Parathyroid adenoma (tissue), 2 donors: ENCODE results near the gene CRMP1.

Source experiments
- H2AFZ ChIP-seq: fragments of 300-600 bp; sonication (generic); one replicate; pipeline ENCODE4 v1.7.0; 2017; ENCODE audit warnings: antibody characterized with exemption, mild to moderate bottlenecking
- H3K27ac ChIP-seq: fragments of 300-600 bp; sonication (generic); one replicate; pipeline ENCODE4 v1.7.0; 2017
- H3K27me3 ChIP-seq: fragments of 300-600 bp; sonication (generic); one replicate; pipeline ENCODE4 v1.7.0; 2017; ENCODE audit warnings: low read length; ENCODE audit not compliant: control insufficient read depth, insufficient read depth
- H3K36me3 ChIP-seq: fragments of 300-600 bp; sonication (generic); one replicate; pipeline ENCODE4 v1.7.0; 2017; ENCODE audit warnings: low read length; ENCODE audit not compliant: control insufficient read depth, insufficient read depth
- H3K4me1 ChIP-seq: fragments of 300-600 bp; sonication (generic); one replicate; pipeline ENCODE4 v1.7.0; 2017; ENCODE audit warnings: control low read depth
- H3K4me2 ChIP-seq: fragments of 300-600 bp; sonication (generic); one replicate; pipeline ENCODE4 v1.7.0; 2017; ENCODE audit warnings: low read length
- H3K4me3 ChIP-seq: fragments of 300-600 bp; sonication (generic); one replicate; pipeline ENCODE4 v1.7.0; 2017; ENCODE audit warnings: low read depth, low read length
- H3K79me2 ChIP-seq: fragments of 300-600 bp; sonication (generic); one replicate; pipeline ENCODE4 v1.7.0; 2017; ENCODE audit warnings: control low read depth
- H3K9ac ChIP-seq: fragments of 300-600 bp; sonication (generic); one replicate; pipeline ENCODE4 v1.7.0; 2017; ENCODE audit warnings: mild to moderate bottlenecking
- H3K9me3 ChIP-seq: fragments of 300-600 bp; sonication (generic); one replicate; pipeline ENCODE4 v1.7.0; 2017; ENCODE audit warnings: low read length; ENCODE audit not compliant: control insufficient read depth
- TF ChIP-seq, protein P1 (sequence below): fragments of 300-600 bp; sonication (generic); IDR thresholded peaks from one replicate; pipeline ENCODE4 v1.7.0; 2017; ENCODE audit warnings: antibody characterized with exemption, mild to moderate bottlenecking
- donor health status: primary hyperparathyroidism.

CRMP1 gene

GRCh38 chr4:5823542-5824211 is 69.2 kb downstream of the CRMP1 start:
- H3K9me3 ChIP-seq: no peaks in the 10 kb centered on the region
- no peak overlapping the region for H3K4me2 ChIP-seq
- TF ChIP-seq, protein P1, sequence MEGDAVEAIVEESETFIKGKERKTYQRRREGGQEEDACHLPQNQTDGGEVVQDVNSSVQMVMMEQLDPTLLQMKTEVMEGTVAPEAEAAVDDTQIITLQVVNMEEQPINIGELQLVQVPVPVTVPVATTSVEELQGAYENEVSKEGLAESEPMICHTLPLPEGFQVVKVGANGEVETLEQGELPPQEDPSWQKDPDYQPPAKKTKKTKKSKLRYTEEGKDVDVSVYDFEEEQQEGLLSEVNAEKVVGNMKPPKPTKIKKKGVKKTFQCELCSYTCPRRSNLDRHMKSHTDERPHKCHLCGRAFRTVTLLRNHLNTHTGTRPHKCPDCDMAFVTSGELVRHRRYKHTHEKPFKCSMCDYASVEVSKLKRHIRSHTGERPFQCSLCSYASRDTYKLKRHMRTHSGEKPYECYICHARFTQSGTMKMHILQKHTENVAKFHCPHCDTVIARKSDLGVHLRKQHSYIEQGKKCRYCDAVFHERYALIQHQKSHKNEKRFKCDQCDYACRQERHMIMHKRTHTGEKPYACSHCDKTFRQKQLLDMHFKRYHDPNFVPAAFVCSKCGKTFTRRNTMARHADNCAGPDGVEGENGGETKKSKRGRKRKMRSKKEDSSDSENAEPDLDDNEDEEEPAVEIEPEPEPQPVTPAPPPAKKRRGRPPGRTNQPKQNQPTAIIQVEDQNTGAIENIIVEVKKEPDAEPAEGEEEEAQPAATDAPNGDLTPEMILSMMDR: no peak
- no peaks in the 10 kb centered on the region for H3K79me2 ChIP-seq
- H3K4me3 ChIP-seq: no peak overlapping the region
- H3K27ac ChIP-seq: no peak overlapping the region
- no peaks in the 10 kb centered on the region for H3K36me3 ChIP-seq
- H2AFZ ChIP-seq: no peak overlapping the region
- no peaks in the 10 kb centered on the region for H3K27me3 ChIP-seq
- no peaks in the 10 kb centered on the region for H3K4me1 ChIP-seq
- no peak overlapping the region for H3K9ac ChIP-seq

DNA sequence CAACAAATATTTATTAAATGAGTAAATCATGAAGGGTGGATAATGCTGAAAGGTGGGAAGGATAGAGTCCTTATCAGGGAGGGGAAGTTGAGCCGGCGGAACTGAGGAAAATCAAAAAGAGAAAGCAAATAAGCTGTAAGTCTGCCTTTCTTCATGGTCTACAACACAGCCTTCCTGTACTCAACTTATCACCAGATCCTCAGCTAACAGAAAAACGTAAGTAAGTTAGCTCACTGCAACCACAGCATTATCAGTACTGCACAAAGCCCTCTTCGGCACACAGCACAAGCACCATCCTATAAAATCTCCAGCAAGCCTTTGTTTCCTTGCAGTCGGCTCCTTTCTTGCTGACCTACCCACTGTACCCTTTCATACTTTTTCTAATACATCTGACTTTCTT is 70.3 kb downstream of the CRMP1 start:
- Histone ChIP-seq H3K9me3 (no peaks in the 10 kb centered on the region), H3K4me3 (no peak overlapping the region), H3K36me3 (no peaks in the 10 kb centered on the region), H3K4me2 (no peak overlapping the region), H3K27me3 (no peaks in the 10 kb centered on the region), H3K27ac (no peak overlapping the region), H3K79me2 (no peaks in the 10 kb centered on the region), H3K9ac (no peak overlapping the region), H2AFZ (no peak overlapping the region), H3K4me1 (no peaks in the 10 kb centered on the region)
- TF ChIP-seq, protein P1: no peak

DNA sequence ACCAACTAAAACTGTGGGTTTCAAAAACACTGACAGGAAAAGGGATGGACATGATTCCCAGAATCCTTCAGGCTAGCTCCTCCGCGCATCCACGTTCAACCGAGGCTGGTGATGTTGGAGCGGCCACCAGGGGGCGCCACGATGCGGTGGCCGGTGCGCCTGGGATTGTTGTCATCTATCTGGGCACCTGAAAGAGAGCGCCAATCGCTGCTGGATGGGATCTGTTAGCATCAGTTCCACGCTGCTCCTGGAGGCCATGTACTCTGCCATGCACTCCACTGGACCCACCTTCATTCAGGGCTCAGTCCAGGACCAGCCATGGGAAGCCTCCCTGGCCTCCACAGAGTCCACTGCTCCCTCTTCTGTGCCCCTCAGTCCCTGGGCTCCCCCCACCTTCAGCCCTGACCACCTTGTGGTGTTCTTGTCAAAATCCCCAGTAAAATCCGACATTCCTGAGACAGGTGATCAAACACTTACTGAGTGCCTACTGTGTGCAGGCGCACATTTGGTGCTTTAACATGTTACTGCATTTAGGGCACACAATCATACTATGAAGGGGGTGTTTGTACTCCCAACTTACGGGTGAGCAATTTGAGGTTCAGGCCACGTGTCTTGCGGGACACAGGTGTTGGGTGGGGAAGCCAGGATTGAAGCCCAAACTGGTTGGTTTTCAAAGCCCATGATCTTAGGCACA is 71.1 kb downstream of the CRMP1 start:
- Histone ChIP-seq H3K4me3 (no peak overlapping the region), H3K27ac (no peak overlapping the region), H2AFZ (no peak overlapping the region), H3K4me2 (no peak overlapping the region), H3K9me3 (no peaks in the 10 kb centered on the region), H3K79me2 (no peaks in the 10 kb centered on the region), H3K4me1 (no peaks in the 10 kb centered on the region), H3K27me3 (no peaks in the 10 kb centered on the region), H3K36me3 (no peaks in the 10 kb centered on the region), H3K9ac (no peak overlapping the region)
- TF ChIP-seq, protein P1: peak; percentile 18

GRCh38 chr4:5816851-5817375 is 76.0 kb downstream of the CRMP1 start:
- Histone ChIP-seq H2AFZ (no peak overlapping the region), H3K36me3 (no peaks in the 10 kb centered on the region), H3K27ac (no peak overlapping the region), H3K79me2 (no peaks in the 10 kb centered on the region), H3K4me2 (no peak overlapping the region), H3K9me3 (no peaks in the 10 kb centered on the region), H3K27me3 (no peaks in the 10 kb centered on the region), H3K4me3 (no peak overlapping the region), H3K9ac (no peak overlapping the region), H3K4me1 (no peaks in the 10 kb centered on the region)
- TF ChIP-seq, protein P1: no peak
